A549 treated with CORT108297 at 1 μM for 4 hours (cell line): ENCODE measurements around the gene MMGT1. TPM values are rescaled to one million over a fixed set of nuclear protein-coding genes. Genes with fewer than 3 reads are reported as not detected.

Experiments
- total RNA-seq: library from RNA; stranded (reverse); fragments of 200-300 nt; extraction: Qiagen RNA extraction; gene quantifications from 5 replicates; pipeline ENCODE4 v1.2.3, GENCODE V29; 2022

MMGT1 gene
- total RNA-seq: 15.8 to 17.8 TPM (median 16.6 TPM) in 5 replicates

GRCh38 chrX:135973548-135974278 lies at the start of gene MMGT1:
MMGT1 (minus strand) TSS chrX:135973988; CDS start chrX:135973675, 313 bp downstream.

GRCh38 chrX:135985157-135985972 lies 11.6 kb upstream of the MMGT1 start, which contains the start of gene SLC9A6:
SLC9A6 (plus strand) TSS chrX:135985435; CDS start chrX:135985659, 224 bp downstream.

Other genes with a start within 250 kb of the MMGT1 start
- 0.11 to 0.16 TPM in 2 of 5 replicates, not detected in the others for gene CT45A3, start 205.8 kb downstream of the MMGT1 start, total RNA-seq
- gene CT45A5, start 188.5 kb downstream of the MMGT1 start, total RNA-seq: 0.08 to 0.42 TPM in 2 of 5 replicates, not detected in the others
- gene CT45A6, start 171.2 kb downstream of the MMGT1 start, total RNA-seq: not detected in 5 replicates
- gene CT45A2, start 154.0 kb downstream of the MMGT1 start, total RNA-seq: 0.09 TPM in 1 of 5 replicates, not detected in the others
- gene CT45A7, start 136.7 kb downstream of the MMGT1 start, total RNA-seq: not detected in 5 replicates
- not detected in 5 replicates for gene CT45A8, start 119.5 kb downstream of the MMGT1 start, total RNA-seq
- gene CT45A9, start 102.2 kb downstream of the MMGT1 start, total RNA-seq: not detected in 5 replicates
- 0.13 to 0.38 TPM (median 0.32 TPM) in 4 of 5 replicates, not detected in the other for gene CT45A10, start 80.5 kb downstream of the MMGT1 start, total RNA-seq
- gene SAGE1, start 80.3 kb downstream of the MMGT1 start, total RNA-seq: 0.06 to 0.08 TPM in 2 of 5 replicates, not detected in the others
- gene SLC9A6, start 11.4 kb upstream of the MMGT1 start, total RNA-seq: 7.5 to 9.4 TPM (median 8.8 TPM) in 5 replicates
- 19.4 to 24.8 TPM (median 24.0 TPM) in 5 replicates for gene FHL1, start 173.5 kb upstream of the MMGT1 start, total RNA-seq